Hematopoietic multipotent progenitor cell treated with erythropoietin and hydrocortisone succinate and interleukin-3 and kit ligand, for 17 days (in vitro differentiated cells): Measurements from ENCODE around the gene TM2D1.
"Not testable (repeated sequence)": the region's sequence is repeated elsewhere in the genome, so short reads cannot be mapped to it uniquely, and the experiment has no call there.

Experiments
- DNase-seq: peaks from one replicate; pipeline ENCODE4 v3.0.0-alpha.2; 2015; ENCODE audit warnings: low spot score

Gene TM2D1

GRCh38 chr1:61718996-61719663 is 5.8 kb downstream of the TM2D1 start:
- DNase-seq, result not testable (repeated sequence)

GRCh38 chr1:61711969-61712368 is 13.0 kb downstream of the TM2D1 start:
- DNase-seq, result no peak

GRCh38 chr1:61711257-61711656 is 13.7 kb downstream of the TM2D1 start:
- not testable (repeated sequence) for DNase-seq

GRCh38 chr1:61709908-61710289 is 15.0 kb downstream of the TM2D1 start:
- DNase-seq, result no peak

GRCh38 chr1:61708953-61709907 is 15.7 kb downstream of the TM2D1 start:
- peak; percentile 20 for DNase-seq

GRCh38 chr1:61699911-61700851 is 24.8 kb downstream of the TM2D1 start:
- DNase-seq, result no peak

GRCh38 chr1:61692155-61692800 is 32.7 kb downstream of the TM2D1 start:
- no peak for DNase-seq

GRCh38 chr1:61687901-61688300 is 37.0 kb downstream of the TM2D1 start:
- no peak for DNase-seq

GRCh38 chr1:61682891-61683290 is 42.0 kb downstream of the TM2D1 start:
- DNase-seq, result no peak

GRCh38 chr1:61680500-61680899 is 44.4 kb downstream of the TM2D1 start:
- DNase-seq, result no peak

GRCh38 chr1:61676881-61677280 is 48.1 kb downstream of the TM2D1 start:
- DNase-seq, result not testable (repeated sequence)

- DNase-seq, result no peak
Measured at GRCh38 chr1:61674221-61674620, 50.7 kb downstream of the TM2D1 start.

- DNase-seq, result no peak
Measured at GRCh38 chr1:61672376-61672775, 52.6 kb downstream of the TM2D1 start.

- DNase-seq, result no peak
Measured at GRCh38 chr1:61670445-61670844, 54.5 kb downstream of the TM2D1 start.

- DNase-seq, result no peak
Measured at GRCh38 chr1:61670016-61670415, 54.9 kb downstream of the TM2D1 start.

- no peak for DNase-seq
Measured at GRCh38 chr1:61659061-61659460, 65.9 kb downstream of the TM2D1 start.

- DNase-seq, result no peak
Measured at GRCh38 chr1:61655453-61655852, 69.5 kb downstream of the TM2D1 start.

GRCh38 chr1:61654067-61654466 is 70.9 kb downstream of the TM2D1 start:
- DNase-seq, result no peak

GRCh38 chr1:61648983-61649742 is 75.8 kb downstream of the TM2D1 start:
- DNase-seq, result no peak

- no peak for DNase-seq
Measured at GRCh38 chr1:61647142-61647541, 77.8 kb downstream of the TM2D1 start.

- no peak for DNase-seq
Measured at GRCh38 chr1:61645476-61645875, 79.5 kb downstream of the TM2D1 start.
